GM12892 (cell line): ENCODE measurements around the gene LGR6.

Experiments used
- POLR2A ChIP-seq: IDR thresholded peaks from 2 replicates; pipeline ENCODE4 v1.6.1; 2011; ENCODE audit warnings: low read depth, low read length, control low read depth
- POLR2AphosphoS5 ChIP-seq: IDR thresholded peaks from 2 replicates; pipeline ENCODE4 v1.6.1; 2011; ENCODE audit warnings: low read depth, low read length, control low read depth
- TAF1 ChIP-seq: IDR thresholded peaks from 2 replicates; pipeline ENCODE4 v1.6.1; 2011; ENCODE audit warnings: low read depth, mild to moderate bottlenecking, control low read depth, low read length, borderline replicate concordance

- TF ChIP-seq POLR2A = no peak
- TF ChIP-seq TAF1 = no peak
- TF ChIP-seq POLR2AphosphoS5 = no peak
These were observed 28.6 kb downstream of the LGR6 start for GRCh38 chr1:202221911-202222909.
